Measurements from ENCODE around the gene CLEC6A.

- TF ChIP-seq POLR2A (IDR thresholded peaks at IDR 0.05; ENCODE audit: low read length) (no peak), GATA1 (IDR thresholded peaks at IDR 0.05; ENCODE audit: low read depth, low read length) (no peak)
These were observed 52.5 kb downstream of the CLEC6A start for GRCh38 chr12:8508223-8508622.

Data from erythroblast (primary cell).